ENCODE results near the gene PALLD. TPM values are rescaled to one million over a fixed set of nuclear protein-coding genes. Genes with fewer than 3 reads are reported as not detected.

Gene PALLD
- total and polyA plus RNA-seq, 2 of the 8 experiments (the other 6 are each of a cell fraction or from before 2014, with no cell fraction given), result 10.5 to 25.0 TPM

- Histone ChIP-seq H4K91ac (replicated peaks; ENCODE audit: insufficient read length, low read length) (no peak overlapping the region), H3K27me3 (replicated peaks in 1 of 4; ENCODE audit: control insufficient read depth in 3 of 4, extremely low read depth in 1 of 4, insufficient read depth in 3 of 4, low read length in 3 of 4) (peaks cover 0 to 3% (median 0%) of the 10 kb centered on the region in 4 experiments; a peak in 2 of 7 replicates), H3K14ac (ENCODE audit: insufficient read length) (no peak overlapping the region), H3K23me2 (ENCODE audit: low read depth, low read length) (no peaks in the 10 kb centered on the region), H3K9me3 (ENCODE audit: insufficient read depth in 2 of 2, low read depth in 1 of 2, low read length in 1 of 2) (no peaks in the 10 kb centered on the region), H3K79me2 (ENCODE audit: control insufficient read depth in 1 of 2, insufficient read depth in 2 of 2, low read length in 2 of 2) (no peaks in the 10 kb centered on the region), H2BK120ac (replicated peaks; ENCODE audit: low read depth, low read length) (no peak overlapping the region), H4K8ac (ENCODE audit: extremely low read depth, insufficient read depth, low read length) (no peak overlapping the region), H3K4ac (replicated peaks; ENCODE audit: insufficient read length, low read depth, low read length) (no peak overlapping the region), H3K23ac (ENCODE audit: insufficient read length) (no peak overlapping the region), H2BK5ac (ENCODE audit: low read depth, low read length) (no peak overlapping the region), H4K20me1 (replicated peaks in 1 of 2; ENCODE audit: control insufficient read depth in 1 of 2, insufficient read depth in 2 of 2, low read length in 2 of 2) (no peaks in the 10 kb centered on the region), H3K56ac (replicated peaks; ENCODE audit: insufficient read length, low read depth, low read length) (no peak overlapping the region), H2AK5ac (ENCODE audit: low read depth, low read length) (no peak overlapping the region), H3K4me1 (replicated peaks in 1 of 4; ENCODE audit: control insufficient read depth in 3 of 4, insufficient read depth in 4 of 4, low read length in 3 of 4) (no peaks in the 10 kb centered on the region), H2BK15ac (ENCODE audit: low read length) (no peak overlapping the region), H3K36me3 (ENCODE audit: control insufficient read depth in 2 of 4, insufficient read depth in 4 of 4, low read length in 3 of 4) (no peaks in the 10 kb centered on the region), H3K18ac (ENCODE audit: extremely low read depth, low read length) (no peak overlapping the region), H2AFZ (ENCODE audit: low read length) (no peak overlapping the region), H3K4me3 (ENCODE audit: extremely low read depth in 1 of 4, insufficient read depth in 2 of 4, low read depth in 3 of 4, low read length in 4 of 4) (no peak overlapping the region), H4K5ac (ENCODE audit: insufficient read length, low read depth, low read length) (no peak overlapping the region), H2BK20ac (ENCODE audit: low read length) (no peak overlapping the region), H3K79me1 (ENCODE audit: low read depth, low read length) (no peaks in the 10 kb centered on the region), H2BK12ac (ENCODE audit: low read depth, low read length) (no peak overlapping the region), H3K9ac (replicated peaks in 1 of 4; ENCODE audit: extremely low read depth in 1 of 4, low read depth in 3 of 4, low read length in 3 of 4) (no peak overlapping the region), H3K27ac (ENCODE audit: low read depth, low read length) (no peak overlapping the region), H3K4me2 (ENCODE audit: insufficient read depth in 1 of 2, low read depth in 2 of 2, low read length in 2 of 2) (no peak overlapping the region)
- ChIA-PET POLR2A (ENCODE audit: partially characterized antibody) (interaction anchor here (1.6 kb wide), 1 partner anchor 122 kb away, joined by 3 read pairs; no protein-coding TSS in a partner anchor), CTCF (ENCODE audit: partially characterized antibody) (interaction anchor here (0.7 to 6.4 kb wide), 42 partner anchors 9 to 541 kb away, joined by 3 to 84 read pairs (median 4); partner anchors contain the start of gene CBR4)
- TF ChIP-seq SUZ12 (IDR thresholded peaks at IDR 0.05; ENCODE audit: low read length), result no peak
- no peak for TF ChIP-seq CBX5 (IDR thresholded peaks at IDR 0.05; ENCODE audit: low read depth, low read length)
- TF ChIP-seq KDM4A (IDR thresholded peaks at IDR 0.05; ENCODE audit: low read depth, low read length, severe bottlenecking), result no peak
- TF ChIP-seq RAD21 (IDR thresholded peaks at IDR 0.05 in 1 of 2, conservative IDR thresholded peaks at IDR 0.05 in 1 of 2; ENCODE audit: low read depth in 2 of 2, low read length in 2 of 2), result peak; percentile 83 to 87
- TF ChIP-seq CTCF (IDR thresholded peaks at IDR 0.05; ENCODE audit: control extremely low read depth in 1 of 3, insufficient read depth in 1 of 3, low read depth in 1 of 3, low read length in 3 of 3), result peak in 2 of 3 experiments; percentile 54 to 66; a peak in 3 of 4 replicates
- TF ChIP-seq KDM5A (IDR thresholded peaks at IDR 0.05; ENCODE audit: low read length), result no peak
- no peak for TF ChIP-seq POU5F1 (IDR thresholded peaks at IDR 0.05; ENCODE audit: low read depth, low read length)
- TF ChIP-seq SP1 (IDR thresholded peaks at IDR 0.05; ENCODE audit: low read depth, low read length), result no peak
- TF ChIP-seq POLR2AphosphoS5 (IDR thresholded peaks at IDR 0.05; ENCODE audit: low read depth, low read length), result no peak
- no peak for TF ChIP-seq TAF1 (IDR thresholded peaks at IDR 0.05; ENCODE audit: low read depth, low read length)
- FAIRE-seq (peak; percentile 78), DNase-seq (ENCODE audit: low read depth in 1 of 2, low spot score in 2 of 2) (no peak)
- 54% methylated on average over 3 of the region's 3 CpGs; no CpG with 5 or more reads in 1 of the 2 experiments for WGBS, 2 experiments (ENCODE audit: extremely low coverage in 1 of 2, insufficient coverage in 1 of 2, insufficient read length in 1 of 2, insufficient replicate concordance in 2 of 2, low coverage in 1 of 2, low lambda C conversion rate in 2 of 2, missing lambda C conversion rate in 1 of 2)
These were observed 213.6 kb downstream of the PALLD start for GRCh38 chr4:168710353-168710946.

Data from H1 (cell line).